Peyer's patch (tissue), 4 donors: Measurements from ENCODE around the gene CCDC85C.

Experiments
- POLR2A ChIP-seq, 2 donors: fragments of 450-650 bp; IDR thresholded peaks; one replicate each; pipeline ENCODE4 v1.5.1; 2017; ENCODE audit warnings: antibody characterized with exemption in 2 of 2, mild to moderate bottlenecking in 2 of 2, moderate library complexity in 2 of 2
- TF ChIP-seq, protein P1 (sequence below), 6 experiments: fragments of 450-650 bp in 4 of 6; fragments of 200-600 bp in 2 of 6; sonication (generic) in 1 of 6; IDR thresholded peaks; one replicate each; pipeline ENCODE4 v1.5.1; 2017 to 2019; ENCODE audit warnings: antibody characterized with exemption in 6 of 6, mild to moderate bottlenecking in 3 of 6, moderate library complexity in 1 of 6

DNA sequence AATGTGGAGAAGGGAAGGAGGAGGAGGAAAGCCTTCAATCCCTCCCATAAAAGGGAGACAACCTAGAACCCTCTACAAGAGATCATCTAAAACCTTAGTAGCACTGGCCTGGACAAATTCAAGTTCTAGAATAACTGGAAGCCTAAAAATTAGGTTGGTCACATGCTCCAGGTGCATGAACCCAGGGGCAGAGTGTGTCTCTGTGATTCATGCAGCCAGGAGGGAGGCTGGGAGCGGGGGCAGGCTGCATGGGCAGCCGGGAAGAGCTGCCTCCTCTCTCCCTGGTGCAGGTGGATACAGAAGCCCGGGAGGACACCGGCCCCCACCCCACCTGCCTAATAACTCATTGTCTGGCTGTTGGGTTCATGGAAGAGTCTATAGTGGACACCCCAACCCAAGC is 38.6 kb downstream of the CCDC85C start:
- TF ChIP-seq, protein P1, sequence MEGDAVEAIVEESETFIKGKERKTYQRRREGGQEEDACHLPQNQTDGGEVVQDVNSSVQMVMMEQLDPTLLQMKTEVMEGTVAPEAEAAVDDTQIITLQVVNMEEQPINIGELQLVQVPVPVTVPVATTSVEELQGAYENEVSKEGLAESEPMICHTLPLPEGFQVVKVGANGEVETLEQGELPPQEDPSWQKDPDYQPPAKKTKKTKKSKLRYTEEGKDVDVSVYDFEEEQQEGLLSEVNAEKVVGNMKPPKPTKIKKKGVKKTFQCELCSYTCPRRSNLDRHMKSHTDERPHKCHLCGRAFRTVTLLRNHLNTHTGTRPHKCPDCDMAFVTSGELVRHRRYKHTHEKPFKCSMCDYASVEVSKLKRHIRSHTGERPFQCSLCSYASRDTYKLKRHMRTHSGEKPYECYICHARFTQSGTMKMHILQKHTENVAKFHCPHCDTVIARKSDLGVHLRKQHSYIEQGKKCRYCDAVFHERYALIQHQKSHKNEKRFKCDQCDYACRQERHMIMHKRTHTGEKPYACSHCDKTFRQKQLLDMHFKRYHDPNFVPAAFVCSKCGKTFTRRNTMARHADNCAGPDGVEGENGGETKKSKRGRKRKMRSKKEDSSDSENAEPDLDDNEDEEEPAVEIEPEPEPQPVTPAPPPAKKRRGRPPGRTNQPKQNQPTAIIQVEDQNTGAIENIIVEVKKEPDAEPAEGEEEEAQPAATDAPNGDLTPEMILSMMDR (IDR thresholded peaks at IDR 0.05), result no peak
- TF ChIP-seq POLR2A (IDR thresholded peaks at IDR 0.05), result no peak
